HCT116 (cell line): ENCODE data around the gene RNPEPL1. TPM values are rescaled to one million over a fixed set of nuclear protein-coding genes. Genes with fewer than 3 reads are reported as not detected.
"Not testable (repeated sequence)": the region's sequence is repeated elsewhere in the genome, so short reads cannot be mapped to it uniquely, and the experiment has no call there.

ENCODE experiments used
- ATAC-seq: fragments of 200-7000 bp; cut with Tn5 transposase; 2 replicates; pipeline ENCODE4 v1.9.1; 2020; ENCODE audit warnings: mild to moderate bottlenecking, moderate library complexity
- BruUV-seq: library from RNA; stranded (reverse); fragments of 400-500 nt; replicated peaks from 2 replicates; lab custom pipeline; 2021; lab: Mats Ljungman, UMichigan
- CTCF ChIA-PET: fragments of 300-600 bp; sonication (Branson Sonifier 250); formaldehyde crosslinking; loops from one replicate; lab custom pipeline; 2021; ENCODE audit warnings: antibody characterized with exemption; lab: Charles Lee
- POLR2A ChIA-PET: fragments of 300-600, 350-600 bp; sonication (Branson Sonifier 250); formaldehyde crosslinking; loops from one replicate; lab custom pipeline; 2021; ENCODE audit warnings: antibody characterized with exemption; lab: Charles Lee
- RAD21 ChIA-PET, 2 experiments: fragments of 300-600 bp; sonication (Branson Sonifier 250); formaldehyde crosslinking; loops; one replicate each; lab custom pipeline; 2023; ENCODE audit warnings: low total read pairs in 2 of 2; ENCODE audit not compliant: uncharacterized antibody in 2 of 2, unreplicated experiment in 2 of 2, low non-redundant PET in 1 of 2; lab: Charles Lee
- DNase-seq: peaks from one replicate; pipeline ENCODE4 v3.0.0-alpha.2; 2010; ENCODE audit warnings: low read depth, low spot score
- H2AFZ ChIP-seq: fragments of 200-600 bp; shearing (Covaris generic), sonication (generic); 2 replicates; pipeline ENCODE4 v1.6.1; 2017; ENCODE audit warnings: low read depth, mixed run types, mixed read lengths, antibody characterized with exemption, low read length; ENCODE audit not compliant: poor library complexity, severe bottlenecking
- H3K27ac ChIP-seq: 2 replicates; pipeline ENCODE4 v1.5.1; 2012; ENCODE audit warnings: low read depth, low read length
- H3K27me3 ChIP-seq: fragments of 200-600 bp; sonication (generic); 2 replicates; pipeline ENCODE4 v1.6.1; 2016; ENCODE audit warnings: mixed run types, low read length, mixed read lengths; ENCODE audit not compliant: insufficient read depth
- H3K36me3 ChIP-seq, 2 experiments: fragments of 200-500 bp in 1 of 2; fragments of 200-600 bp in 1 of 2; sonication (Bioruptor generic) in 1 of 2; sonication (generic) in 1 of 2; 2 replicates each; pipeline versions ENCODE4 v1.5.1 to v1.6.1; 2014 to 2016; ENCODE audit warnings: low read length in 2 of 2, inconsistent platforms in 1 of 2, mixed read lengths in 1 of 2, mixed run types in 1 of 2; ENCODE audit not compliant: insufficient read depth in 2 of 2, control insufficient read depth in 1 of 2
- H3K4me1 ChIP-seq, 2 experiments: fragments of 200-600 bp in 1 of 2; sonication (generic) in 1 of 2; 2 replicates each; pipeline versions ENCODE4 v1.5.1 to v1.6.1; 2012 to 2017; ENCODE audit warnings: low read length in 2 of 2, inconsistent platforms in 1 of 2, mild to moderate bottlenecking in 1 of 2, mixed read lengths in 1 of 2, mixed run types in 1 of 2, moderate library complexity in 1 of 2; ENCODE audit not compliant: insufficient read depth in 2 of 2, control insufficient read depth in 1 of 2
- H3K4me2 ChIP-seq: fragments of 200-600 bp; sonication (generic); 2 replicates; pipeline ENCODE4 v1.6.1; 2017; ENCODE audit warnings: mixed run types, low read length, mixed read lengths
- H3K4me3 ChIP-seq, 2 experiments: fragments of 200-600 bp in 1 of 2; sonication (generic) in 1 of 2; replicated peaks in 1 of 2; 2 replicates each; pipeline ENCODE4 v1.5.1; 2011 to 2016; ENCODE audit warnings: low read length in 2 of 2, control low read depth in 1 of 2, low read depth in 1 of 2, mild to moderate bottlenecking in 1 of 2, mixed read lengths in 1 of 2, mixed run types in 1 of 2
- H3K79me2 ChIP-seq: fragments of 200-600 bp; sonication (generic); 2 replicates; pipeline ENCODE4 v1.6.1; 2017; ENCODE audit warnings: mild to moderate bottlenecking, mixed run types, low read length, moderate library complexity, mixed read lengths; ENCODE audit not compliant: insufficient read depth
- H3K9ac ChIP-seq: fragments of 200-600 bp; sonication (generic); 2 replicates; pipeline ENCODE4 v1.6.1; 2016; ENCODE audit warnings: low read length, mixed read lengths
- H3K9me2 ChIP-seq: fragments of 200-600 bp; sonication (generic), shearing (Covaris generic); 2 replicates; pipeline ENCODE4 v1.6.1; 2017; ENCODE audit warnings: mixed run types, mild to moderate bottlenecking, moderate library complexity; ENCODE audit not compliant: insufficient read depth
- H3K9me3 ChIP-seq, 2 experiments: fragments of 200-500 bp in 1 of 2; fragments of 200-600 bp in 1 of 2; sonication (Bioruptor generic) in 1 of 2; sonication (generic) in 1 of 2; 2 replicates each; pipeline ENCODE4 v1.6.1; 2014 to 2017; ENCODE audit warnings: low read length in 2 of 2, mixed read lengths in 2 of 2, inconsistent platforms in 1 of 2, low read depth in 1 of 2, mild to moderate bottlenecking in 1 of 2, mixed run types in 1 of 2, moderate library complexity in 1 of 2; ENCODE audit not compliant: control insufficient read depth in 1 of 2, insufficient read depth in 1 of 2
- H4K20me1 ChIP-seq: fragments of 200-600 bp; sonication (generic), shearing (Covaris generic); 2 replicates; pipeline ENCODE4 v1.6.1; 2017; ENCODE audit warnings: mixed run types, mild to moderate bottlenecking, moderate library complexity; ENCODE audit not compliant: insufficient read depth
- CBX3 ChIP-seq: IDR thresholded peaks from 2 replicates; pipeline ENCODE4 v1.6.1; 2012; ENCODE audit warnings: low read depth
- CEBPB ChIP-seq: IDR thresholded peaks from 2 replicates; pipeline ENCODE4 v1.6.1; 2012; ENCODE audit warnings: low read depth
- EGR1 ChIP-seq: IDR thresholded peaks from 2 replicates; pipeline ENCODE4 v1.6.1; 2012; ENCODE audit warnings: low read depth
- ELF1 ChIP-seq: IDR thresholded peaks from 2 replicates; pipeline ENCODE4 v1.6.1; 2012; ENCODE audit warnings: low read depth, borderline replicate concordance
- FOSL1 ChIP-seq: IDR thresholded peaks from 2 replicates; pipeline ENCODE4 v1.6.1; 2012; ENCODE audit warnings: low read depth
- JUND ChIP-seq: IDR thresholded peaks from 2 replicates; pipeline ENCODE4 v1.6.1; 2012
- POLR2A ChIP-seq: IDR thresholded peaks from 2 replicates; pipeline ENCODE4 v1.7.0; 2011; ENCODE audit warnings: borderline replicate concordance; ENCODE audit not compliant: insufficient read depth, insufficient read length; ENCODE audit errors: extremely low read depth
- SP1 ChIP-seq: IDR thresholded peaks from 2 replicates; pipeline ENCODE4 v1.6.1; 2012; ENCODE audit warnings: low read depth
- SRF ChIP-seq: IDR thresholded peaks from 2 replicates; pipeline ENCODE4 v1.6.1; 2012; ENCODE audit warnings: low read depth
- ZBTB33 ChIP-seq: IDR thresholded peaks from 2 replicates; pipeline ENCODE4 v1.6.1; 2011; ENCODE audit warnings: mild to moderate bottlenecking, low read length, moderate library complexity; ENCODE audit not compliant: insufficient replicate concordance; ENCODE audit errors: extremely low read depth
- intact Hi-C: fragments of 100-400 bp; cut with micrococcal nuclease; formaldehyde crosslinking; loops from 2 replicates; pipeline ENCODE4 v1.10.0; 2022
- total RNA-seq: library from RNA; stranded (reverse); gene quantifications from one replicate; pipeline ENCODE4 v1.2.1, GENCODE V29; 2021; ENCODE audit not compliant: unreplicated experiment
- TF ChIP-seq, protein P1 (sequence below): IDR thresholded peaks from 2 replicates; pipeline ENCODE4 v1.6.1; 2012
- TF ChIP-seq, protein P2 (sequence below), 3 experiments: fragments of 200-600 bp in 1 of 3; sonication (generic) in 1 of 3; IDR thresholded peaks in 2 of 3; conservative IDR thresholded peaks in 1 of 3; 2 replicates each; pipeline ENCODE4 v1.5.1; 2012 to 2017; ENCODE audit warnings: low read depth in 2 of 3, low read length in 2 of 3, antibody characterized with exemption in 1 of 3, borderline replicate concordance in 1 of 3, control low read depth in 1 of 3, mild to moderate bottlenecking in 1 of 3, mixed read lengths in 1 of 3, mixed run types in 1 of 3, moderate library complexity in 1 of 3; ENCODE audit not compliant: insufficient read depth in 1 of 3

RNPEPL1 gene
- total RNA-seq, 1 experiment from 2014 or later = 49.7 TPM

GRCh38 chr2:240561325-240561971 lies 6.8 kb upstream of the RNPEPL1 start (continued):
- TF ChIP-seq FOSL1 = no peak

- H3K9me2 ChIP-seq, H2AFZ ChIP-seq, H3K27me3 ChIP-seq, H3K4me3 ChIP-seq, DNase-seq, H3K4me2 ChIP-seq, H3K9me3 ChIP-seq, BruUV-seq, H3K36me3 ChIP-seq, RAD21 ChIA-PET, H3K9ac ChIP-seq, H4K20me1 ChIP-seq, ATAC-seq, H3K27ac ChIP-seq: not testable (repeated sequence)
- H3K4me1 ChIP-seq = peaks cover 47 to 70% of the 10 kb centered on the region in 2 experiments
- CTCF ChIA-PET = interaction anchor here (0.9 kb wide), 1 partner anchor 17 kb away, joined by 3 read pairs; no protein-coding TSS in a partner anchor
- POLR2A ChIA-PET = interaction anchor here (1.5 kb wide), 1 partner anchor 23 kb away, joined by 4 read pairs; the partner anchor contains the start of gene CAPN10
- intact Hi-C loops = loop anchor here (10.0 kb wide), 1 partner anchor 328 kb away; no protein-coding TSS in a partner anchor
- peaks cover 36% of the 10 kb centered on the region for H3K79me2 ChIP-seq
Observed at GRCh38 chr2:240563231-240563630, 5.1 kb upstream of the RNPEPL1 start.

GRCh38 chr2:240563951-240564560 lies 4.2 kb upstream of the RNPEPL1 start:
- Histone ChIP-seq H3K79me2 (peaks cover 31% of the 10 kb centered on the region), H4K20me1 (no peaks in the 10 kb centered on the region), H3K9me3 (no peaks in the 10 kb centered on the region), H2AFZ (no peak overlapping the region), H3K27me3 (no peaks in the 10 kb centered on the region), H3K4me2 (peak overlapping the region; percentile 86; the same call in 1 of the 2 replicates), H3K36me3 (peaks cover 0 to 7% of the 10 kb centered on the region in 2 experiments; a peak in 1 of 4 replicates), H3K9me2 (no peaks in the 10 kb centered on the region), H3K4me3 (no peak overlapping the region), H3K27ac (peak overlapping the region; percentile 100), H3K9ac (0 out of 2 replicates have a peak overlapping the region, but pooled peaks have one; percentile 87), H3K4me1 (peaks cover 46 to 69% of the 10 kb centered on the region in 2 experiments)
- CTCF ChIA-PET = interaction anchor here (3.4 kb wide), 1 partner anchor 22 kb away, joined by 38 read pairs; the partner anchor contains the start of gene CAPN10
- POLR2A ChIA-PET = interaction anchor here (0.7 kb wide), 1 partner anchor 16 kb away, joined by 3 read pairs; no protein-coding TSS in a partner anchor
- intact Hi-C loops = loop anchor here (10.0 kb wide), 1 partner anchor 329 kb away; no protein-coding TSS in a partner anchor
- RAD21 ChIA-PET = no interaction called here
- no TSS peak for BruUV-seq
- DNase-seq (no peak), ATAC-seq (no peak)
- no peak for TF ChIP-seq CEBPB
- TF ChIP-seq CBX3 = no peak
- TF ChIP-seq, protein P1, sequence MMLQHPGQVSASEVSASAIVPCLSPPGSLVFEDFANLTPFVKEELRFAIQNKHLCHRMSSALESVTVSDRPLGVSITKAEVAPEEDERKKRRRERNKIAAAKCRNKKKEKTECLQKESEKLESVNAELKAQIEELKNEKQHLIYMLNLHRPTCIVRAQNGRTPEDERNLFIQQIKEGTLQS = no peak
- TF ChIP-seq EGR1 = no peak
- no peak for TF ChIP-seq ELF1
- TF ChIP-seq, protein P2, sequence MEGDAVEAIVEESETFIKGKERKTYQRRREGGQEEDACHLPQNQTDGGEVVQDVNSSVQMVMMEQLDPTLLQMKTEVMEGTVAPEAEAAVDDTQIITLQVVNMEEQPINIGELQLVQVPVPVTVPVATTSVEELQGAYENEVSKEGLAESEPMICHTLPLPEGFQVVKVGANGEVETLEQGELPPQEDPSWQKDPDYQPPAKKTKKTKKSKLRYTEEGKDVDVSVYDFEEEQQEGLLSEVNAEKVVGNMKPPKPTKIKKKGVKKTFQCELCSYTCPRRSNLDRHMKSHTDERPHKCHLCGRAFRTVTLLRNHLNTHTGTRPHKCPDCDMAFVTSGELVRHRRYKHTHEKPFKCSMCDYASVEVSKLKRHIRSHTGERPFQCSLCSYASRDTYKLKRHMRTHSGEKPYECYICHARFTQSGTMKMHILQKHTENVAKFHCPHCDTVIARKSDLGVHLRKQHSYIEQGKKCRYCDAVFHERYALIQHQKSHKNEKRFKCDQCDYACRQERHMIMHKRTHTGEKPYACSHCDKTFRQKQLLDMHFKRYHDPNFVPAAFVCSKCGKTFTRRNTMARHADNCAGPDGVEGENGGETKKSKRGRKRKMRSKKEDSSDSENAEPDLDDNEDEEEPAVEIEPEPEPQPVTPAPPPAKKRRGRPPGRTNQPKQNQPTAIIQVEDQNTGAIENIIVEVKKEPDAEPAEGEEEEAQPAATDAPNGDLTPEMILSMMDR (IDR thresholded peaks at IDR 0.05 in 2 of 3, conservative IDR thresholded peaks at IDR 0.05 in 1 of 3; ENCODE audit: borderline replicate concordance in 1 of 3, insufficient read depth in 1 of 3, low read depth in 2 of 3, low read length in 2 of 3) = no peak
- TF ChIP-seq POLR2A = no peak
- TF ChIP-seq ZBTB33 = no peak
- no peak for TF ChIP-seq SRF
- no peak for TF ChIP-seq SP1
- no peak for TF ChIP-seq JUND
